Common myeloid progenitor, CD34-positive (primary cell): ENCODE measurements around the gene SEPTIN5.

Source experiments
- CTCF ChIA-PET: fragments of 350-600 bp; sonication (Branson Sonifier 250); formaldehyde crosslinking; loops from one replicate; lab custom pipeline; 2021; ENCODE audit warnings: antibody characterized with exemption; lab: Charles Lee
- POLR2A ChIA-PET: fragments of 350-600 bp; sonication (Branson Sonifier 250); formaldehyde crosslinking; loops from one replicate; lab custom pipeline; 2021; ENCODE audit warnings: antibody characterized with exemption; lab: Charles Lee
- DNase-seq, 3 donors: peaks; one replicate each; pipeline versions ENCODE4 v3.0.0 to v3.0.0-alpha.2; 2013
- H3K27ac ChIP-seq, 2 experiments: 1 replicate in 1 of 2; 2 replicates in 1 of 2; pipeline ENCODE4 v1.7.0; 2013; ENCODE audit warnings: inconsistent platforms in 2 of 2, low read length in 2 of 2, mild to moderate bottlenecking in 2 of 2, low read depth in 1 of 2, moderate library complexity in 1 of 2; ENCODE audit not compliant: severe bottlenecking in 2 of 2, insufficient read depth in 1 of 2, poor library complexity in 1 of 2
- H3K27me3 ChIP-seq, 5 experiments: replicated peaks in 2 of 5; 1 replicate in 3 of 5; 2 replicates in 2 of 5; pipeline versions ENCODE4 v1.6.1 to v1.7.0; 2013; ENCODE audit warnings: low read length in 4 of 5, mild to moderate bottlenecking in 2 of 5, moderate library complexity in 2 of 5, inconsistent platforms in 1 of 5; ENCODE audit not compliant: insufficient read depth in 5 of 5, control insufficient read depth in 4 of 5
- H3K36me3 ChIP-seq, 4 experiments: 1 replicate in 2 of 4; 2 replicates in 2 of 4; pipeline versions ENCODE4 v1.6.1 to v1.7.0; 2013; ENCODE audit warnings: low read length in 3 of 4, control low read depth in 1 of 4, mild to moderate bottlenecking in 1 of 4; ENCODE audit not compliant: control insufficient read depth in 4 of 4, insufficient read depth in 4 of 4
- H3K4me1 ChIP-seq, 4 experiments: 1 replicate in 3 of 4; 2 replicates in 1 of 4; pipeline versions ENCODE4 v1.6.1 to v1.7.1; 2013; ENCODE audit warnings: low read length in 3 of 4, mild to moderate bottlenecking in 3 of 4, control low read depth in 1 of 4, inconsistent platforms in 1 of 4, moderate library complexity in 1 of 4; ENCODE audit not compliant: control insufficient read depth in 4 of 4, insufficient read depth in 4 of 4; ENCODE audit errors: control extremely low read depth in 1 of 4
- H3K4me3 ChIP-seq, 7 experiments: 1 replicate in 4 of 7; 2 replicates in 3 of 7; pipeline versions ENCODE4 v1.5.1 to v1.7.0; 2013; ENCODE audit warnings: mild to moderate bottlenecking in 7 of 7, low read length in 6 of 7, moderate library complexity in 6 of 7, inconsistent platforms in 2 of 7, low read depth in 2 of 7, control low read depth in 1 of 7; ENCODE audit not compliant: insufficient read depth in 4 of 7, control insufficient read depth in 1 of 7; ENCODE audit errors: extremely low read depth in 1 of 7
- H3K9me3 ChIP-seq, 5 experiments: 1 replicate in 4 of 5; 2 replicates in 1 of 5; pipeline versions ENCODE4 v1.6.1 to v1.7.1; 2013; ENCODE audit warnings: low read length in 4 of 5, mild to moderate bottlenecking in 2 of 5, inconsistent platforms in 1 of 5, low read depth in 1 of 5, moderate library complexity in 1 of 5; ENCODE audit not compliant: control insufficient read depth in 4 of 5, insufficient read depth in 2 of 5; ENCODE audit errors: control extremely low read depth in 1 of 5
- WGBS: methylation state at CpG from one replicate; pipeline ENCODE4 v1.1.5; 2013; ENCODE audit not compliant: insufficient coverage; 5-methylcytosine and 5-hydroxymethylcytosine counted together

The SEPTIN5 gene

DNA sequence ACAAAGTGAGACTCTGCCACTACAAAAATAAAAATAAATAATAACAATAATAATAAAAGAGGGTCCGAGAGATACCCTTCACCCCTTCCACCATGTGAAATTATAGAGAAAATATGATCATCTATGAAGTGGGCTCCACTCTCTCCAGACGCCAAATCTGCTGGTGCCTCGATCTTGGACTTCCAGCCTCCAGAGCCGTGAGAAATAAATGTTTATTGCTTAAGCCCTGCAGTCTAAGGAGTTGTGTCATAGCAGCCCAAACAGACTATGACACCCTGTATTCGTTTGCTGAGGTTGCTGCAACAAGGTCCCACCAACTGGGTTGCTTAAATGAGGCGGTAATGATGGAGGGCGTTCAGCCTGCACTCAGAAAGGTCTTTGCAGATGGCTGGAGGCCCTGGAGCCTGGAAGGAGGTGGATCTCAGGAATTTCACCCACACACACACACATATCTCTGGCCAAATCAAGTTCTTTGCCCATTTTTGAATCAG lies 7.6 kb upstream of the SEPTIN5 start:
- H3K27ac ChIP-seq, result no peak overlapping the region
- no peaks in the 10 kb centered on the region for H3K4me1 ChIP-seq
- no peaks in the 10 kb centered on the region for H3K9me3 ChIP-seq
- H3K4me3 ChIP-seq, result no peak overlapping the region
- POLR2A ChIA-PET, result no interaction called here
- H3K27me3 ChIP-seq, result peaks cover 0 to 4% (median 0%) of the 10 kb centered on the region in 5 experiments
- 100% methylated on average over 5 of the region's 7 CpGs for WGBS
- H3K36me3 ChIP-seq, result no peaks in the 10 kb centered on the region
- CTCF ChIA-PET, result interaction anchor here (1.3 kb wide), 1 partner anchor 25 kb away, joined by 3 read pairs; no protein-coding TSS in a partner anchor
- no peak for DNase-seq

DNA sequence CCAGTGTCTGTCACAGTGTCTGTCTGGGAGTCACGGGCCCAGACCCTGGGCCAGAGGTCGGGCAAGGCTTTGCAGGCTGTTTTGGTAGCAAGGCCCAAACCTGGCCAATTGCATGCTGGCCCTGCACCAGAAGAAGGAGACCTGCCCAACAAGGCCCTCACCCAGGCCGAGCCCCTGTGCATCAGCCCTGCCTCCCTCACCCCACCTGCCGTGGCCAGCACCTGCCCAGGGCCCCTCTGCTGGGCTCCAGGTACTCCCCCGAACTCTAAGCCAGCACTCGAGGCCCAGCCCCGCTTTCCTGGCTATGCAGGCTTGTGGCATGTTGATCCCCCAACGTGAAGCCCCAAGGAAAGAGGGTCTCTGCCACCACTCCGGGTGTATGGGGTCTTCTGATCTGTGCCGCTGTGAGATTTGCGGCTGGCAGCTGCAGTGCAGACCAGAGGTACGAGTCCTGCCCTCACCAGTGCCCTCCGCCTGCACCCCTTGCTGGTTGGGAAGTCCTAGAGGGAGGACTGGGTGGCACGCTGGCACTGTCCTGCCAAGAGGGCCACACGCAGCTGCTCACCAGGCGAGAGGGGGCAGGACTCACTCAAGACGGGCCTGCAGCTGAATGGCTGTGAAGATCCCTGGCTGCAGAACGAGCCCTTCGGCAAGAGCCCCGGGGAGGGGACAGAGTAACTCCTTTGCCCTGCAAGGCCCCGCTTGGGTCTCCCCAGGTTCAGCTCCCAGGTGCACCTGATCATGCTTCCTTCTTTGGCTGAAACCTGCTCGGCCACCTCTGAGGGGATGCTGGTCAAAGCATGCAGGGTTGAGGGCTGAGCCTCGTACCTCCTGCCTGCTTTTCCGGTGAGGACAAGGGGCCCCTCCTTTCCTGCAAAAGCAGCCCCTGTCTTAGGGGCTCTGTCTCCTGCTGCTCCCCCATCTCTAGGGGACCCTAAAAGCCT lies 6.7 kb upstream of the SEPTIN5 start:
- Histone ChIP-seq H3K27ac (no peak overlapping the region), H3K27me3 (peaks cover 0 to 6% (median 0%) of the 10 kb centered on the region in 5 experiments), H3K4me3 (no peak overlapping the region), H3K36me3 (no peaks in the 10 kb centered on the region), H3K9me3 (no peaks in the 10 kb centered on the region), H3K4me1 (no peaks in the 10 kb centered on the region)
- DNase-seq, result no peak
- ChIA-PET CTCF (no interaction called here), POLR2A (no interaction called here)
- WGBS, result 95% methylated on average over 20 of the region's 24 CpGs

- DNase-seq, result no peak
- peaks cover 0 to 11% (median 0%) of the 10 kb centered on the region in 5 experiments for H3K27me3 ChIP-seq
- ChIA-PET CTCF (interaction anchor here (1.4 kb wide), 1 partner anchor 11 kb away, joined by 4 read pairs; no protein-coding TSS in a partner anchor), POLR2A (no interaction called here)
- H3K27ac ChIP-seq, result no peak overlapping the region
- no peak overlapping the region for H3K4me3 ChIP-seq
- H3K36me3 ChIP-seq, result no peaks in the 10 kb centered on the region
- 94% methylated on average over 19 of the region's 20 CpGs for WGBS
- H3K4me1 ChIP-seq, result no peaks in the 10 kb centered on the region
- H3K9me3 ChIP-seq, result no peaks in the 10 kb centered on the region
Observed at GRCh38 chr22:19708321-19709011, 5.8 kb upstream of the SEPTIN5 start.

DNA sequence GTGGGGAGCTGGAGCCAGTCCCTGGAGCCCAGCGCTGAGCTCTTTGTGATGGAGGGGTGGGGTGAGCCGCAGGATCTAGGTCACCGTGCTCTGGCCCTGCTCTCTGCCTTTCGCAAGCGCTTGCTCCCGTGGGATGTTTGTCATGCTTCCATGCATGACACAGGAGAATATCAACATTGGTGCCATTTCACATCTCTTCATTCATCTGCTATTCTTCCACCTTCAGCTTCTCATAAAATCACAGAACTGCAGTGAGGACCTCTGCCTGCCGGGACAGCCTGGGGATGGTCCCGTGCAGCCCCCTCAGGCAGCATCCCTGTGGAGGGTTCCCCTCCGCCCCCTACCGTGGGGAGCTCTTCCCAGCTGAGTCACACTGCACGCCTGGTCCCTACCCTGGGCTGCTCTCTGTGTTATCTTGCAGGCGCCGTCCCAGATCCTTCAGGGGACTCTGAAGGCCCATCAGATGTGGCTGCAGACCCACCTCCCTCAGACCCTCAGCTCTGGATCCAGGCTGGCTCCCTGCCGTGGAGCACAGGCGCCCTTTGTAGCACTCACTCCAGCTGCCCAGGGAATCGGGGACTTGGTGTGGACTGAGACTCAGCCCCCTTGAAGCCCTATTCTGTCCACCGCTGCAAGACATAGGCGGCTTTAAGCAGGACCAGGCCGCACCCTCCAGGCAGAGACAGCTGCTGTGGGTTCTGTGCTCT lies 5.1 kb upstream of the SEPTIN5 start:
- H3K27me3 ChIP-seq, result peaks cover 0 to 11% (median 0%) of the 10 kb centered on the region in 5 experiments
- H3K36me3 ChIP-seq, result no peaks in the 10 kb centered on the region
- peaks cover 0 to 5% (median 2%) of the 10 kb centered on the region in 4 experiments for H3K4me1 ChIP-seq
- 94% methylated on average over 18 of the region's 19 CpGs for WGBS
- POLR2A ChIA-PET, result interaction anchor here (1.1 kb wide), 1 partner anchor 9 kb away, joined by 3 read pairs; no protein-coding TSS in a partner anchor
- no peak overlapping the region for H3K27ac ChIP-seq
- no peak for DNase-seq
- H3K4me3 ChIP-seq, result no peak overlapping the region
- no peaks in the 10 kb centered on the region for H3K9me3 ChIP-seq
- CTCF ChIA-PET, result interaction anchor here (0.9 to 1.4 kb wide), 2 partner anchors 12 to 29 kb away, joined by 4 read pairs; no protein-coding TSS in a partner anchor

GRCh38 chr22:19710020-19710768 lies 4.1 kb upstream of the SEPTIN5 start:
- CTCF ChIA-PET, result interaction anchor here (0.9 to 1.4 kb wide), 3 partner anchors 14 to 31 kb away, joined by 3 to 4 read pairs (median 4); no protein-coding TSS in a partner anchor
- Histone ChIP-seq H3K9me3 (no peaks in the 10 kb centered on the region), H3K27me3 (peaks cover 0 to 16% (median 0%) of the 10 kb centered on the region in 5 experiments), H3K4me1 (peaks cover 0 to 12% (median 9%) of the 10 kb centered on the region in 4 experiments), H3K36me3 (no peaks in the 10 kb centered on the region), H3K4me3 (no peak overlapping the region), H3K27ac (no peak overlapping the region)
- POLR2A ChIA-PET, result interaction anchor here (1.1 kb wide), 1 partner anchor 8 kb away, joined by 3 read pairs; no protein-coding TSS in a partner anchor
- WGBS, result 95% methylated on average over 19 of the region's 19 CpGs
- no peak for DNase-seq

- 98% methylated on average over 5 of the region's 6 CpGs for WGBS
- no peak overlapping the region for H3K27ac ChIP-seq
- peaks cover 0 to 19% (median 0%) of the 10 kb centered on the region in 5 experiments for H3K27me3 ChIP-seq
- no peaks in the 10 kb centered on the region for H3K9me3 ChIP-seq
- H3K4me1 ChIP-seq, result peaks cover 0 to 16% (median 9%) of the 10 kb centered on the region in 4 experiments
- no peak overlapping the region for H3K4me3 ChIP-seq
- POLR2A ChIA-PET, result no interaction called here
- H3K36me3 ChIP-seq, result no peaks in the 10 kb centered on the region
- CTCF ChIA-PET, result interaction anchor here (1.2 to 1.4 kb wide), 2 partner anchors 13 to 32 kb away, joined by 3 to 4 read pairs; no protein-coding TSS in a partner anchor
- no peak for DNase-seq
Observed at GRCh38 chr22:19710769-19711106, 3.6 kb upstream of the SEPTIN5 start.
